Keratinocyte (primary cell): Measurements from ENCODE around the gene EVI5L. TPM values are rescaled to one million over a fixed set of nuclear protein-coding genes. Genes with fewer than 3 reads are reported as not detected.
"Not testable (repeated sequence)": the region's sequence is repeated elsewhere in the genome, so short reads cannot be mapped to it uniquely, and the experiment has no call there.

Experiments used
- DNase-seq: peaks from one replicate; pipeline ENCODE4 v3.0.0-alpha.2; 2011; ENCODE audit warnings: low read depth, missing footprints, low spot score
- FAIRE-seq: peaks from 2 replicates; lab custom pipeline; 2011; peaks lifted over from hg19 to GRCh38; lab: Jason Lieb, UNC
- H2AFZ ChIP-seq: 2 replicates; pipeline ENCODE4 v1.6.0; 2012; ENCODE audit warnings: low read length, control low read depth, inconsistent platforms; ENCODE audit not compliant: control insufficient read depth
- H3K27ac ChIP-seq: 2 replicates; pipeline ENCODE4 v1.5.1; 2011; ENCODE audit warnings: low read length; ENCODE audit not compliant: control insufficient read depth, insufficient read depth
- H3K27me3 ChIP-seq: 3 replicates; pipeline ENCODE4 v1.6.0; 2011; ENCODE audit warnings: low read length; ENCODE audit not compliant: control insufficient read depth, insufficient read depth; ENCODE audit errors: extremely low read depth
- H3K36me3 ChIP-seq, 2 experiments: 2 replicates in 1 of 2; 3 replicates in 1 of 2; pipeline ENCODE4 v1.5.1; 2011; ENCODE audit warnings: low read length in 2 of 2, mild to moderate bottlenecking in 1 of 2; ENCODE audit not compliant: control insufficient read depth in 2 of 2, insufficient read depth in 2 of 2; ENCODE audit errors: extremely low read depth in 1 of 2
- H3K4me1 ChIP-seq: 3 replicates; pipeline ENCODE4 v1.5.1; 2011; ENCODE audit warnings: low read length; ENCODE audit not compliant: control insufficient read depth, insufficient read depth; ENCODE audit errors: extremely low read depth
- H3K4me2 ChIP-seq: 3 replicates; pipeline ENCODE4 v1.6.0; 2011; ENCODE audit warnings: low read depth, low read length; ENCODE audit not compliant: control insufficient read depth, insufficient read depth; ENCODE audit errors: extremely low read depth
- H3K4me3 ChIP-seq, 3 experiments: fragments of 200-600 bp in 1 of 3; sonication (generic) in 1 of 3; 2 replicates in 2 of 3; 3 replicates in 1 of 3; pipeline ENCODE4 v1.5.1; 2011 to 2016; ENCODE audit warnings: low read length in 3 of 3, mild to moderate bottlenecking in 3 of 3, control low read depth in 2 of 3, inconsistent platforms in 1 of 3, low read depth in 1 of 3, mixed read lengths in 1 of 3, mixed run types in 1 of 3, moderate library complexity in 1 of 3; ENCODE audit not compliant: control insufficient read depth in 2 of 3, insufficient read depth in 2 of 3; ENCODE audit errors: extremely low read depth in 1 of 3
- H3K79me2 ChIP-seq: 2 replicates; pipeline ENCODE4 v1.6.0; 2012; ENCODE audit warnings: low read length; ENCODE audit not compliant: control insufficient read depth, insufficient read depth
- H3K9ac ChIP-seq: 3 replicates; pipeline ENCODE4 v1.6.0; 2011; ENCODE audit warnings: low read length; ENCODE audit not compliant: control insufficient read depth, insufficient read depth; ENCODE audit errors: extremely low read depth
- H3K9me1 ChIP-seq: 3 replicates; pipeline ENCODE4 v1.6.0; 2011; ENCODE audit warnings: low read length; ENCODE audit not compliant: control insufficient read depth, insufficient read depth; ENCODE audit errors: extremely low read depth
- H3K9me3 ChIP-seq: 2 replicates; pipeline ENCODE4 v1.5.1; 2012; ENCODE audit warnings: low read depth, low read length; ENCODE audit not compliant: control insufficient read depth
- H4K20me1 ChIP-seq: 3 replicates; pipeline ENCODE4 v1.6.0; 2011; ENCODE audit warnings: low read length; ENCODE audit not compliant: control insufficient read depth, insufficient read depth; ENCODE audit errors: extremely low read depth
- CTCF ChIP-seq, 3 experiments: IDR thresholded peaks in 1 of 3; conservative IDR thresholded peaks in 1 of 3; optimal IDR thresholded peaks in 1 of 3; 2 replicates in 2 of 3; 3 replicates in 1 of 3; pipeline versions ENCODE3 to v1.5.1; 2011; ENCODE audit warnings: low read length in 3 of 3, mild to moderate bottlenecking in 3 of 3, moderate library complexity in 2 of 3, control low read depth in 1 of 3, inconsistent platforms in 1 of 3; ENCODE audit not compliant: insufficient read depth in 2 of 3; ENCODE audit errors: extremely low read depth in 1 of 3
- EZH2 ChIP-seq: IDR thresholded peaks from one replicate; pipeline ENCODE4 v1.6.1; 2012; ENCODE audit warnings: inconsistent platforms, mild to moderate bottlenecking, low read length, moderate library complexity
- dilution Hi-C: fragments of 300-500 bp; cut with MboI; formaldehyde crosslinking; loops from one replicate; pipeline ENCODE4 v1.7.0; 2020; ENCODE audit warnings: low sequenced_read_pairs; ENCODE audit not compliant: extremely low pct_ligation_motif_present
- polyA plus RNA-seq, 5 experiments: library from polyadenylated mRNA; depleted of rRNA in 3 of 5; stranded (reverse) in 3 of 5; stranded (forward) in 1 of 5; unstranded in 1 of 5; fragments of >200 nt; gene quantifications; 1 replicate in 1 of 5; 2 replicates in 3 of 5; 3 replicates in 1 of 5; pipeline versions ENCODE4 v1.2.1 to v1.2.3, GENCODE V29; 2011 to 2012; ENCODE audit warnings: missing spikeins in 2 of 5, low read depth in 1 of 5, low replicate concordance in 1 of 5

The EVI5L gene
- polyA plus RNA-seq, 1 donor (not counting 4 experiments of a cell fraction or from before 2014, with no cell fraction given) = 7.5 TPM

GRCh38 chr19:7792281-7792680, 37.7 kb upstream of the EVI5L start:
- no peaks in the 10 kb centered on the region for H3K36me3 ChIP-seq
- H2AFZ ChIP-seq = no peak overlapping the region
- no peak for FAIRE-seq
- no peak for TF ChIP-seq EZH2
- TF ChIP-seq CTCF (optimal IDR thresholded peaks at IDR 0.05 in 1 of 3, IDR thresholded peaks at IDR 0.05 in 1 of 3, conservative IDR thresholded peaks at IDR 0.05 in 1 of 3; ENCODE audit: extremely low read depth in 1 of 3, insufficient read depth in 2 of 3, low read length in 3 of 3) = no peak
- no peaks in the 10 kb centered on the region for H4K20me1 ChIP-seq
- H3K79me2 ChIP-seq = no peaks in the 10 kb centered on the region
- H3K9ac ChIP-seq = no peak overlapping the region
- H3K4me1 ChIP-seq = no peaks in the 10 kb centered on the region
- no peak overlapping the region for H3K4me2 ChIP-seq
- H3K9me3 ChIP-seq = no peaks in the 10 kb centered on the region
- DNase-seq = no peak
- dilution Hi-C loops = no loop called here
- no peak overlapping the region for H3K4me3 ChIP-seq
- no peak overlapping the region for H3K27ac ChIP-seq
- peaks cover 22% of the 10 kb centered on the region for H3K27me3 ChIP-seq
- no peaks in the 10 kb centered on the region for H3K9me1 ChIP-seq

GRCh38 chr19:7792701-7793100, 37.3 kb upstream of the EVI5L start:
- H3K27me3 ChIP-seq = peaks cover 17% of the 10 kb centered on the region
- dilution Hi-C loops, H2AFZ ChIP-seq, H3K4me3 ChIP-seq, H4K20me1 ChIP-seq, H3K4me2 ChIP-seq, FAIRE-seq, H3K9me3 ChIP-seq, H3K27ac ChIP-seq, H3K36me3 ChIP-seq, H3K9me1 ChIP-seq, H3K9ac ChIP-seq, H3K79me2 ChIP-seq, H3K4me1 ChIP-seq, DNase-seq: not testable (repeated sequence)

GRCh38 chr19:7793493-7793892, 36.5 kb upstream of the EVI5L start:
- H2AFZ ChIP-seq = no peak overlapping the region
- H4K20me1 ChIP-seq = no peaks in the 10 kb centered on the region
- DNase-seq (no peak), FAIRE-seq (no peak)
- H3K36me3 ChIP-seq = no peaks in the 10 kb centered on the region
- no peak overlapping the region for H3K9ac ChIP-seq
- no peak overlapping the region for H3K4me2 ChIP-seq
- H3K9me3 ChIP-seq = no peaks in the 10 kb centered on the region
- peaks cover 9% of the 10 kb centered on the region for H3K27me3 ChIP-seq
- H3K79me2 ChIP-seq = no peaks in the 10 kb centered on the region
- no peak overlapping the region for H3K27ac ChIP-seq
- no peaks in the 10 kb centered on the region for H3K9me1 ChIP-seq
- TF ChIP-seq EZH2 (no peak), CTCF (optimal IDR thresholded peaks at IDR 0.05 in 1 of 3, IDR thresholded peaks at IDR 0.05 in 1 of 3, conservative IDR thresholded peaks at IDR 0.05 in 1 of 3; ENCODE audit: extremely low read depth in 1 of 3, insufficient read depth in 2 of 3, low read length in 3 of 3) (no peak)
- H3K4me1 ChIP-seq = no peaks in the 10 kb centered on the region
- no peak overlapping the region for H3K4me3 ChIP-seq
- dilution Hi-C loops = no loop called here
